Left ventricle myocardium inferior (tissue), 1 donor: Measurements from ENCODE around the gene SALL2. TPM values are rescaled to one million over a fixed set of nuclear protein-coding genes. Genes with fewer than 3 reads are reported as not detected.

ENCODE experiments used
- DNase-seq: peaks from one replicate; pipeline ENCODE4 v3.0.0-alpha.2; 2020
- H3K27ac ChIP-seq: fragments of 200-600 bp; replicated peaks from 2 replicates; pipeline ENCODE4 v1.8.0; 2021
- H3K27me3 ChIP-seq: fragments of 200-600 bp; 2 replicates; pipeline ENCODE4 v1.8.0; 2021; ENCODE audit warnings: low read depth
- H3K36me3 ChIP-seq: fragments of 200-600 bp; 2 replicates; pipeline ENCODE4 v1.8.0; 2021
- H3K4me1 ChIP-seq: fragments of 200-600 bp; 2 replicates; pipeline ENCODE4 v1.8.0; 2021
- H3K4me3 ChIP-seq: fragments of 200-600 bp; 2 replicates; pipeline ENCODE4 v1.8.0; 2021; ENCODE audit warnings: mild to moderate bottlenecking, moderate library complexity
- H3K9me3 ChIP-seq: fragments of 200-600 bp; replicated peaks from 2 replicates; pipeline ENCODE4 v1.8.0; 2021
- intact Hi-C: fragments of 100-400 bp; cut with micrococcal nuclease; formaldehyde crosslinking; loops from one replicate; pipeline ENCODE4 v1.11.0; 2022
- total RNA-seq: library from RNA; stranded (reverse); fragmentation: NEBNext Ultra II Directional; extraction: Animal tissue kit (Norgen Biotek cat#: 25700); gene quantifications from one replicate; pipeline ENCODE4 v1.2.1, GENCODE V29; 2021
- TF ChIP-seq, protein P1 (sequence below): fragments of 200-600 bp; IDR thresholded peaks from 2 replicates; pipeline ENCODE4 v1.8.0; 2021; ENCODE audit warnings: antibody characterized with exemption, mild to moderate bottlenecking, borderline replicate concordance
- donor health status: DM: no; HTN: yes; CAD: no; lungs with severe emphysema.

Gene SALL2
- total RNA-seq, 1 donor from 2014 or later, result 3.4 TPM

DNA sequence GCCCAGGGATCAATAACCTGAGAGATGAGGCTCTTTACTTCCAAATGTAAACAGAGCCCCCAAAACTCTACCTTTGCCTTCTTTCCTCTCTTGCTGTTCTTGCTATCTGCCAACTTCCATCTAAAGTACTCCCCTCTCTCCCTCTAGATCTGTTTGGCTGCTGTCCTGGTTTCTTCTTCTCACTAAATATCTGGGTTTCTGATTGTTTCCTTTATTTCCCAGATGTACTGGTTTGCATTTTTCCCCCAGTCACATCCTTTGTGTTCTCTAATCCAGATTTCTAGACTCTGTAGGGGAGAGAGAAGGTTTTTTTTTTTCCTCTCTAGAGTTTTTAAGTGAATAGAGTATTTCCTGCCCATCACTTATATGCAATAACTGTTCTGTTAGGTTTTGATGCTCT lies 7.1 kb upstream of the SALL2 start:
- intact Hi-C loops, result no loop called here
- Histone ChIP-seq H3K27me3 (peaks cover 71% of the 10 kb centered on the region), H3K9me3 (no peaks in the 10 kb centered on the region), H3K36me3 (no peaks in the 10 kb centered on the region), H3K27ac (no peak overlapping the region), H3K4me3 (no peak overlapping the region), H3K4me1 (peaks cover 11% of the 10 kb centered on the region)
- TF ChIP-seq, protein P1, sequence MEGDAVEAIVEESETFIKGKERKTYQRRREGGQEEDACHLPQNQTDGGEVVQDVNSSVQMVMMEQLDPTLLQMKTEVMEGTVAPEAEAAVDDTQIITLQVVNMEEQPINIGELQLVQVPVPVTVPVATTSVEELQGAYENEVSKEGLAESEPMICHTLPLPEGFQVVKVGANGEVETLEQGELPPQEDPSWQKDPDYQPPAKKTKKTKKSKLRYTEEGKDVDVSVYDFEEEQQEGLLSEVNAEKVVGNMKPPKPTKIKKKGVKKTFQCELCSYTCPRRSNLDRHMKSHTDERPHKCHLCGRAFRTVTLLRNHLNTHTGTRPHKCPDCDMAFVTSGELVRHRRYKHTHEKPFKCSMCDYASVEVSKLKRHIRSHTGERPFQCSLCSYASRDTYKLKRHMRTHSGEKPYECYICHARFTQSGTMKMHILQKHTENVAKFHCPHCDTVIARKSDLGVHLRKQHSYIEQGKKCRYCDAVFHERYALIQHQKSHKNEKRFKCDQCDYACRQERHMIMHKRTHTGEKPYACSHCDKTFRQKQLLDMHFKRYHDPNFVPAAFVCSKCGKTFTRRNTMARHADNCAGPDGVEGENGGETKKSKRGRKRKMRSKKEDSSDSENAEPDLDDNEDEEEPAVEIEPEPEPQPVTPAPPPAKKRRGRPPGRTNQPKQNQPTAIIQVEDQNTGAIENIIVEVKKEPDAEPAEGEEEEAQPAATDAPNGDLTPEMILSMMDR, result no peak
- no peak for DNase-seq

- H3K4me3 ChIP-seq, result no peak overlapping the region
- no peak overlapping the region for H3K27ac ChIP-seq
- DNase-seq, result no peak
- H3K27me3 ChIP-seq, result peaks cover 34% of the 10 kb centered on the region
- no peaks in the 10 kb centered on the region for H3K36me3 ChIP-seq
- H3K9me3 ChIP-seq, result no peaks in the 10 kb centered on the region
- peaks cover 13% of the 10 kb centered on the region for H3K4me1 ChIP-seq
- intact Hi-C loops, result no loop called here
- TF ChIP-seq, protein P1, result no peak
These were observed 3.4 kb upstream of the SALL2 start for GRCh38 chr14:21529515-21529914.

GRCh38 chr14:21528381-21529348 lies 2.5 kb upstream of the SALL2 start:
- H3K9me3 ChIP-seq, result no peaks in the 10 kb centered on the region
- TF ChIP-seq, protein P1, result no peak
- H3K4me3 ChIP-seq, result no peak overlapping the region
- no peak overlapping the region for H3K27ac ChIP-seq
- peaks cover 13% of the 10 kb centered on the region for H3K4me1 ChIP-seq
- intact Hi-C loops, result no loop called here
- DNase-seq, result no peak
- H3K36me3 ChIP-seq, result no peaks in the 10 kb centered on the region
- H3K27me3 ChIP-seq, result peaks cover 25% of the 10 kb centered on the region

GRCh38 chr14:21527318-21527679 lies 1.2 kb upstream of the SALL2 start:
- Histone ChIP-seq H3K4me1 (peaks cover 13% of the 10 kb centered on the region), H3K36me3 (no peaks in the 10 kb centered on the region), H3K27ac (no peak overlapping the region), H3K27me3 (peaks cover 11% of the 10 kb centered on the region), H3K4me3 (no peak overlapping the region), H3K9me3 (no peaks in the 10 kb centered on the region)
- no peak for DNase-seq
- intact Hi-C loops, result no loop called here
- TF ChIP-seq, protein P1, result no peak

DNA sequence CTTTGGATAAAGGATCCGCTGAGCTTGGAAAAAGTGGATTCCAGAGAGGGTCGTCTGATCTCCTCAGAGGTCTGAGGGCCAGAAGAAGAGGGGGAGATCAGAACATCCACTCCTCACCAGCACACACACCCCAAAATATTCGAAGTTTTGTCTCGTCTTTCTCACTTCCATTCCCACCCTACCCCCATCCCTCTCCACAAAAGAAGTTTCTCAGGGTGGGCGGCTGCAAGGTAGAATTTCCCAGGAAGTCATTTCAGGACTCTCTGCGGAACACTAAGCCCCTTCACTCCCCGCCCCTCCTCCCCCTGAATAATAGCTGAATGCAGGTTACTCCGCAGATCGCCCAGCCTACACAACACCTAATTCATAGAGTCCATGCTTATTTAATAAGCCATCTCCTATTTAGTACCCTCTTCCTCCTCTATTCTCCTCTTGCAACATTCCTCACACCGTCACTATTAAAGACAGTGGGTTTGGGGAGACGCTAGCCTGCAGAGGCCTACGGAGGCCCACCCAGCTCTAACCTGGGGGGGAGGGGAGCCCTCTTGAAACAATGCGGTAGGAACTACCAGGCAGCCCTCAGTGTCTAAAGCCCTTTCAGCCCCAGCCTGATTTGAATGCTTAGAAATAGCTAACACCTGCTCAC lies 649 bp upstream of the SALL2 start:
- no peak for DNase-seq
- Histone ChIP-seq H3K27me3 (peaks cover 6% of the 10 kb centered on the region), H3K36me3 (no peaks in the 10 kb centered on the region), H3K4me1 (peaks cover 13% of the 10 kb centered on the region), H3K4me3 (peak overlapping the region; percentile 74), H3K9me3 (no peaks in the 10 kb centered on the region), H3K27ac (no peak overlapping the region)
- TF ChIP-seq, protein P1, result no peak
- intact Hi-C loops, result no loop called here
